HL-60 (cell line): ENCODE data around the gene ATP8A2.

ENCODE experiments used
- DNase-seq, 2 experiments: peaks; one replicate each; pipeline ENCODE4 v3.0.0-alpha.2; 2010 to 2020; ENCODE audit warnings: low read depth in 1 of 2, low spot score in 1 of 2
- H3K27ac ChIP-seq: fragments of 250-450 bp; sonication (Bioruptor Pico); replicated peaks from 2 replicates; pipeline ENCODE4 v1.5.1; 2020; ENCODE audit warnings: mild to moderate bottlenecking, moderate library complexity
- H3K27me3 ChIP-seq: fragments of 250-450 bp; sonication (Bioruptor Pico); 2 replicates; pipeline ENCODE4 v1.5.1; 2021; ENCODE audit warnings: mild to moderate bottlenecking, moderate library complexity; ENCODE audit not compliant: insufficient read depth, poor library complexity, severe bottlenecking
- H3K4me3 ChIP-seq: replicated peaks from 2 replicates; pipeline ENCODE4 v1.5.1; 2011; ENCODE audit warnings: mild to moderate bottlenecking, control low read depth, low read length; ENCODE audit not compliant: insufficient read depth
- CTCF ChIP-seq: IDR thresholded peaks from one replicate; pipeline ENCODE4 v1.5.1; 2011; ENCODE audit warnings: low read length, control low read depth, inconsistent platforms; ENCODE audit not compliant: insufficient read depth
- GABPA ChIP-seq: IDR thresholded peaks from 2 replicates; pipeline ENCODE4 v1.6.1; 2012; ENCODE audit warnings: low read depth
- POLR2AphosphoS5 ChIP-seq: IDR thresholded peaks from 2 replicates; pipeline ENCODE4 v1.6.1; 2012; ENCODE audit warnings: low read depth
- REST ChIP-seq: IDR thresholded peaks from 2 replicates; pipeline ENCODE4 v1.6.1; 2012; ENCODE audit warnings: low read depth; ENCODE audit not compliant: insufficient replicate concordance
- SPI1 ChIP-seq: IDR thresholded peaks from 2 replicates; pipeline ENCODE4 v1.6.1; 2012; ENCODE audit warnings: low read depth, mild to moderate bottlenecking, borderline replicate concordance

The ATP8A2 gene

GRCh38 chr13:25920277-25920676 is 548.5 kb downstream of the ATP8A2 start:
- no peak overlapping the region for H3K27ac ChIP-seq
- TF ChIP-seq SPI1: peak; percentile 57; the same call in 1 of the 2 replicates
- no peak for TF ChIP-seq POLR2AphosphoS5
- no peak for TF ChIP-seq GABPA
- no peak for TF ChIP-seq CTCF
- no peak for TF ChIP-seq REST
- DNase-seq: peak; percentile 10 to 31
- H3K27me3 ChIP-seq: no peaks in the 10 kb centered on the region
- no peak overlapping the region for H3K4me3 ChIP-seq

- DNase-seq: no peak
- no peak overlapping the region for H3K4me3 ChIP-seq
- H3K27me3 ChIP-seq: no peaks in the 10 kb centered on the region
- TF ChIP-seq POLR2AphosphoS5 (no peak), CTCF (no peak), GABPA (no peak), REST (no peak), SPI1 (no peak)
- no peak overlapping the region for H3K27ac ChIP-seq
Observed at GRCh38 chr13:25920931-25921330, 549.2 kb downstream of the ATP8A2 start.

- TF ChIP-seq SPI1 (no peak), GABPA (no peak), REST (no peak), CTCF (no peak), POLR2AphosphoS5 (no peak)
- peak; percentile 14 to 69 for DNase-seq
- Histone ChIP-seq H3K27me3 (no peaks in the 10 kb centered on the region), H3K4me3 (no peak overlapping the region), H3K27ac (no peak overlapping the region)
Observed at GRCh38 chr13:25922376-25922775, 550.6 kb downstream of the ATP8A2 start.
